Thoracic aorta (tissue), 2 donors: ENCODE results near the gene ZP3. TPM values are rescaled to one million over a fixed set of nuclear protein-coding genes. Genes with fewer than 3 reads are reported as not detected.
"Not testable (repeated sequence)": the region's sequence is repeated elsewhere in the genome, so short reads cannot be mapped to it uniquely, and the experiment has no call there.

Experiments
- ATAC-seq: fragments of 150-250 bp; one replicate; pipeline ENCODE4 v1.8.0; 2017; ENCODE audit warnings: low read depth; ENCODE audit not compliant: insufficient number of reproducible peaks, low FRiP score
- DNase-seq: peaks from one replicate; pipeline ENCODE4 v3.0.0-alpha.2; 2020; ENCODE audit warnings: low spot score
- H3K27ac ChIP-seq, 2 donors: fragments of 200-600 bp; sonication (generic); 1 replicate in 1 of 2; 2 replicates in 1 of 2; pipeline ENCODE4 v1.5.1; 2016; ENCODE audit warnings: mild to moderate bottlenecking in 2 of 2, moderate library complexity in 2 of 2
- H3K27me3 ChIP-seq: fragments of 200-600 bp; sonication (generic); replicated peaks from 2 replicates; pipeline ENCODE4 v1.6.0; 2016; ENCODE audit warnings: mild to moderate bottlenecking; ENCODE audit not compliant: insufficient read depth
- H3K36me3 ChIP-seq: fragments of 200-600 bp; sonication (generic); one replicate; pipeline ENCODE4 v1.5.1; 2016
- H3K4me1 ChIP-seq, 2 donors: fragments of 200-600 bp; sonication (generic); 1 replicate in 1 of 2; 2 replicates in 1 of 2; pipeline versions ENCODE4 v1.5.1 to v1.6.0; 2016; ENCODE audit warnings: low read depth in 2 of 2, mild to moderate bottlenecking in 1 of 2; ENCODE audit not compliant: control insufficient read depth in 1 of 2
- H3K4me3 ChIP-seq: fragments of 200-600 bp; sonication (generic); 2 replicates; pipeline ENCODE4 v1.5.1; 2016; ENCODE audit warnings: mild to moderate bottlenecking
- H3K9me3 ChIP-seq: fragments of 200-600 bp; sonication (generic); 2 replicates; pipeline ENCODE4 v1.5.1; 2016
- CTCF ChIP-seq: fragments of 200-600 bp; sonication (generic); IDR thresholded peaks from one replicate; pipeline ENCODE4 v1.5.1; 2019; ENCODE audit warnings: antibody characterized with exemption
- total RNA-seq, 2 donors: library from RNA; depleted of rRNA; stranded (reverse); fragments of >200 nt; gene quantifications; one replicate each; pipeline versions ENCODE4 v1.1.0 to v1.2.3, GENCODE V29; 2016

The ZP3 gene
- total RNA-seq, 2 donors from 2014 or later = 1.6 TPM

GRCh38 chr7:76423666-76424412, 911 bp upstream of the ZP3 start:
- no peaks in the 10 kb centered on the region for H3K4me1 ChIP-seq
- no peak for TF ChIP-seq CTCF
- no peaks in the 10 kb centered on the region for H3K27me3 ChIP-seq
- no peak overlapping the region for H3K4me3 ChIP-seq
- DNase-seq (no peak), ATAC-seq (no peak)
- no peak overlapping the region for H3K27ac ChIP-seq
- no peaks in the 10 kb centered on the region for H3K36me3 ChIP-seq
- H3K9me3 ChIP-seq = peaks cover 3% of the 10 kb centered on the region

DNA sequence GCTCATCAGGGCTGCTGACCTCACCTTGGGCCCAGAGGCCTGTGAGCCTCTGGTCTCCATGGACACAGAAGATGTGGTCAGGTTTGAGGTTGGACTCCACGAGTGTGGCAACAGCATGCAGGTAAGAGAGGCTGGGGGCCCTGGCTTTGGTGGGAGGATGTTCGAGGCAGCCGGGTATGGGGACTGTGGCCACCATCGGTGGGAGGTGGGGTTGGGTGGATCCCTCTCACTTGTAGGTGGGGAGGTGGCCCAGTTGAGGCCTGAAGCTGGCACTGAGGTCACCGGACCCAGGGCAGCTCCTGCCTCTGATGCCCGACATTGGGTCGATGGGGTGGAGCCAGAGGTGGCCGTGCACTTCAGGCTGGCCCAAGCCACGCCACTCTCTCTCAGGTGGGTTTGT, 406 bp downstream of the ZP3 start:
- H3K27me3 ChIP-seq = no peaks in the 10 kb centered on the region
- H3K27ac ChIP-seq = no peak overlapping the region
- H3K9me3 ChIP-seq = peaks cover 2% of the 10 kb centered on the region
- TF ChIP-seq CTCF = no peak
- DNase-seq (no peak), ATAC-seq (no peak)
- H3K4me1 ChIP-seq = no peaks in the 10 kb centered on the region
- no peak overlapping the region for H3K4me3 ChIP-seq
- H3K36me3 ChIP-seq = no peaks in the 10 kb centered on the region

DNA sequence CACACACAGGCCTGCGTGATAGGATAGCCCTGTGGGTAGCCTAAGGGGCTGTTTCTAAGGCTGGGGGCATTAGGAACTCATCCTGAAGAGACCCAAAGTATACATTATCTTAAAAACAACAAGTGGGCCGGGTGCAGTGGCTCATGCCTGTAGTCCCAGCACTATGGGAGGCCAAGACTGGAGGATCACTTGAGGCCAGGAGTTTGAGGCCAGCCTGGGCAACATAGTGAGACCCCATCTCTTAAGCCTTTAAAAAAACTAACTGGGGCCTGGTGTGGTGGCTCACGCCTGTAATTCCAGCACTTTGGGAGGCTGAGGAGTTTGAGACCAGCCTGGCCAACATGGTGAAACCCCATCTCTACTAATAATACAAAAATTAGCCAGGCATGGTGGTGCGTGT, 808 bp downstream of the ZP3 start:
- not testable (repeated sequence) for H3K4me1 ChIP-seq, H3K27ac ChIP-seq, H3K27me3 ChIP-seq, ATAC-seq, DNase-seq, H3K9me3 ChIP-seq, H3K4me3 ChIP-seq, H3K36me3 ChIP-seq

- no peaks in the 10 kb centered on the region for H3K4me1 ChIP-seq
- ATAC-seq (no peak), DNase-seq (no peak)
- no peak overlapping the region for H3K4me3 ChIP-seq
- no peaks in the 10 kb centered on the region for H3K36me3 ChIP-seq
- no peaks in the 10 kb centered on the region for H3K9me3 ChIP-seq
- H3K27me3 ChIP-seq = no peaks in the 10 kb centered on the region
- no peak for TF ChIP-seq CTCF
- no peak overlapping the region for H3K27ac ChIP-seq
Observed at GRCh38 chr7:76426246-76426645, 1.5 kb downstream of the ZP3 start.

DNA sequence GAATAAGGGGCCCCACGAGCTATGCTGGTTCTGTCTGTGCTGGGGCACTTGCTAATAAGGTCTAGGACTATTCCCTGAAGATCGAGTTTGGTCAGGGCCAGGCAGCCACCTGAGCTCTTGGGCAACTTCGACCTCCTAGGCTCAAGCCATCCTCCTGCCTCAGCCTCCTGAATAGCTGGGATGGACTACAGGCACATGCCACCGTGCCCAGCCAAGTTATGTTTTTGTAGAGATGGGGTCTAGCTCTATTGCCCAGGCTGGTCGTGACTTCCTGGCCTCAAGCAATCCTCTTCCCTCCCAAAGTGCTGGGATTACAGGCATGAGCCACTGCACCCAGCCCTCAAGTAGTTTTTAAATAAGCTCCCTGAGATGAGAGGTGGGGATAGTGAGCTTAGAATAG, 2.9 kb downstream of the ZP3 start:
- H3K36me3 ChIP-seq = no peaks in the 10 kb centered on the region
- DNase-seq (no peak), ATAC-seq (no peak)
- TF ChIP-seq CTCF = no peak
- no peaks in the 10 kb centered on the region for H3K27me3 ChIP-seq
- H3K27ac ChIP-seq = no peak overlapping the region
- H3K4me3 ChIP-seq = no peak overlapping the region
- no peaks in the 10 kb centered on the region for H3K4me1 ChIP-seq
- no peaks in the 10 kb centered on the region for H3K9me3 ChIP-seq
